Kidney (tissue), 14 donors: ENCODE measurements around the gene TAS1R3. TPM values are rescaled to one million over a fixed set of nuclear protein-coding genes. Genes with fewer than 3 reads are reported as not detected.
A peak's percentile ranks its signal among the peaks of the same experiment; 100 is the strongest.

Source experiments
- DNase-seq, 5 donors: peaks; one replicate each; pipeline ENCODE4 v3.0.0-alpha.2; 2013 to 2020
- FAIRE-seq: peaks from 2 replicates; lab custom pipeline; 2012; peaks lifted over from hg19 to GRCh38; lab: Jason Lieb, UNC
- H3K27ac ChIP-seq, 2 donors: one replicate each; pipeline ENCODE4 v1.7.0; 2013; ENCODE audit warnings: low read depth in 2 of 2, low read length in 2 of 2, inconsistent platforms in 1 of 2
- H3K27me3 ChIP-seq: one replicate; pipeline ENCODE4 v1.7.1; 2013; ENCODE audit warnings: low read length, inconsistent platforms; ENCODE audit not compliant: control insufficient read depth, insufficient read depth
- H3K36me3 ChIP-seq, 3 donors: one replicate each; pipeline versions ENCODE4 v1.7.0 to v1.7.1; 2013; ENCODE audit warnings: low read length in 3 of 3, control low read depth in 1 of 3, inconsistent platforms in 1 of 3; ENCODE audit not compliant: insufficient read depth in 3 of 3, control insufficient read depth in 2 of 3
- H3K4me1 ChIP-seq, 3 donors: one replicate each; pipeline versions ENCODE4 v1.7.0 to v1.7.1; 2013; ENCODE audit warnings: low read length in 3 of 3, inconsistent platforms in 1 of 3, low read depth in 1 of 3; ENCODE audit not compliant: control insufficient read depth in 2 of 3, insufficient read depth in 2 of 3
- H3K4me3 ChIP-seq, 3 donors: one replicate each; pipeline versions ENCODE4 v1.7.0 to v1.8.1; 2013; ENCODE audit warnings: low read length in 3 of 3, control low read depth in 1 of 3, inconsistent platforms in 1 of 3
- H3K9ac ChIP-seq, 3 donors: one replicate each; pipeline versions ENCODE4 v1.7.0 to v1.7.1; 2013; ENCODE audit warnings: low read length in 3 of 3, control low read depth in 1 of 3, inconsistent platforms in 1 of 3
- H3K9me3 ChIP-seq, 3 donors: one replicate each; pipeline versions ENCODE4 v1.7.0 to v1.7.1; 2013; ENCODE audit warnings: low read length in 3 of 3, control low read depth in 1 of 3, inconsistent platforms in 1 of 3; ENCODE audit not compliant: control insufficient read depth in 2 of 3, insufficient read depth in 1 of 3
- CTCF ChIP-seq: IDR thresholded peaks from 3 replicates; pipeline ENCODE4 v1.5.1; 2012; ENCODE audit warnings: mild to moderate bottlenecking, moderate library complexity, borderline replicate concordance; ENCODE audit not compliant: insufficient read depth; ENCODE audit errors: extremely low read depth
- intact Hi-C: fragments of 100-400 bp; cut with DNase I; formaldehyde crosslinking; loops from one replicate; pipeline ENCODE4 v1.11.1; 2022
- polyA plus RNA-seq: library from polyadenylated mRNA; stranded (reverse); fragments of 350-450 nt; fragmentation: Illumina TruSeq; extraction: RNeasy Lipid Tissue Mini Kit (QIAGEN cat#74804); gene quantifications from one replicate; pipeline ENCODE4 v1.2.3, GENCODE V29; 2014; ENCODE audit warnings: low read depth, low replicate concordance; ENCODE audit not compliant: insufficient read depth
- total RNA-seq: library from RNA; stranded (reverse); fragmentation: NEBNext Ultra II Directional; extraction: Animal tissue kit (Norgen Biotek cat#: 25700); gene quantifications from one replicate; pipeline ENCODE4 v1.2.1, GENCODE V29; 2021
- donor health status: control.
- donor health status: control.
- donor health status: control.
- donor health status: control.
- donor health status: control.
- donor health status: DM: yes; HTN: yes; CAD: no.
- donor health status: Normal renal cell carcinoma (clear cell type).

The TAS1R3 gene
- total and polyA plus RNA-seq, 2 donors from 2014 or later: 0.15 to 1.3 TPM

GRCh38 chr1:1371746-1372711, 40.9 kb downstream of the TAS1R3 start:
- DNase-seq (peak; percentile 66 to 87 (median 78)), FAIRE-seq (no peak)
- Histone ChIP-seq H3K27ac (no peak overlapping the region), H3K36me3 (no peaks in the 10 kb centered on the region), H3K27me3 (no peaks in the 10 kb centered on the region), H3K9me3 (no peaks in the 10 kb centered on the region), H3K4me3 (no peak overlapping the region), H3K4me1 (peaks cover 0 to 19% (median 0%) of the 10 kb centered on the region in 3 donors), H3K9ac (no peak overlapping the region)
- peak; percentile 74 for TF ChIP-seq CTCF
- intact Hi-C loops: no loop called here

GRCh38 chr1:1373051-1373814, 42.2 kb downstream of the TAS1R3 start:
- H3K27ac ChIP-seq: no peak overlapping the region
- peak in 2 of 5 donors; percentile 52 to 65 for DNase-seq
- H3K9me3 ChIP-seq: no peaks in the 10 kb centered on the region
- TF ChIP-seq CTCF: no peak
- peaks cover 0 to 19% (median 0%) of the 10 kb centered on the region in 3 donors for H3K4me1 ChIP-seq
- H3K36me3 ChIP-seq: no peaks in the 10 kb centered on the region
- no peak overlapping the region for H3K4me3 ChIP-seq
- no peak for FAIRE-seq
- H3K27me3 ChIP-seq: no peaks in the 10 kb centered on the region
- no peak overlapping the region for H3K9ac ChIP-seq
- intact Hi-C loops: no loop called here

- no peaks in the 10 kb centered on the region for H3K9me3 ChIP-seq
- FAIRE-seq (no peak), DNase-seq (peak in 2 of 5 donors; percentile 58 to 85)
- intact Hi-C loops: no loop called here
- H3K36me3 ChIP-seq: no peaks in the 10 kb centered on the region
- H3K27ac ChIP-seq: peak overlapping the region in 1 of 2 donors; percentile 90
- peak overlapping the region; percentile 71 to 80 (median 77) for H3K4me3 ChIP-seq
- TF ChIP-seq CTCF: no peak
- peak overlapping the region in 2 of 3 donors; percentile 39 to 84 for H3K9ac ChIP-seq
- peaks cover 0 to 19% (median 0%) of the 10 kb centered on the region in 3 donors for H3K4me1 ChIP-seq
- no peaks in the 10 kb centered on the region for H3K27me3 ChIP-seq
Observed at GRCh38 chr1:1373815-1374588, 42.9 kb downstream of the TAS1R3 start.
